Non-pigmented ciliary epithelial cell (primary cell): ENCODE results near the gene NELL2.

ENCODE experiments used
- DNase-seq: peaks from one replicate; pipeline ENCODE4 v3.0.0-alpha.2; 2010; ENCODE audit warnings: low read depth

NELL2 gene

GRCh38 chr12:44618946-44619345 is 257.2 kb downstream of the NELL2 start:
- no peak for DNase-seq

GRCh38 chr12:44616402-44616801 is 259.7 kb downstream of the NELL2 start:
- peak; percentile 1 for DNase-seq

GRCh38 chr12:44611538-44611937 is 264.6 kb downstream of the NELL2 start:
- DNase-seq: no peak

GRCh38 chr12:44603701-44604100 is 272.4 kb downstream of the NELL2 start:
- no peak for DNase-seq

GRCh38 chr12:44592626-44593025 is 283.5 kb downstream of the NELL2 start:
- no peak for DNase-seq

GRCh38 chr12:44589697-44590096 is 286.4 kb downstream of the NELL2 start:
- no peak for DNase-seq

GRCh38 chr12:44588651-44589050 is 287.5 kb downstream of the NELL2 start:
- no peak for DNase-seq

- no peak for DNase-seq
Measured at GRCh38 chr12:44584625-44585024, 291.5 kb downstream of the NELL2 start.

GRCh38 chr12:44582521-44582920 is 293.6 kb downstream of the NELL2 start:
- DNase-seq: no peak

- no peak for DNase-seq
Measured at GRCh38 chr12:44581642-44582242, 294.4 kb downstream of the NELL2 start.

GRCh38 chr12:44574586-44574985 is 301.5 kb downstream of the NELL2 start:
- no peak for DNase-seq

- no peak for DNase-seq
Measured at GRCh38 chr12:44573723-44574122, 302.4 kb downstream of the NELL2 start.

- DNase-seq: no peak
Measured at GRCh38 chr12:44571006-44571550, 305.0 kb downstream of the NELL2 start.

- DNase-seq: no peak
Measured at GRCh38 chr12:44570036-44570583, 306.0 kb downstream of the NELL2 start.

GRCh38 chr12:44565163-44565562 is 311.0 kb downstream of the NELL2 start:
- no peak for DNase-seq

- no peak for DNase-seq
Measured at GRCh38 chr12:44563486-44563885, 312.6 kb downstream of the NELL2 start.

GRCh38 chr12:44558340-44559100 is 317.6 kb downstream of the NELL2 start:
- DNase-seq: no peak

- no peak for DNase-seq
Measured at GRCh38 chr12:44555454-44555853, 320.7 kb downstream of the NELL2 start.

GRCh38 chr12:44551631-44552030 is 324.5 kb downstream of the NELL2 start:
- no peak for DNase-seq

- DNase-seq: no peak
Measured at GRCh38 chr12:44550377-44550776, 325.7 kb downstream of the NELL2 start.

- no peak for DNase-seq
Measured at GRCh38 chr12:44546060-44546459, 330.1 kb downstream of the NELL2 start.

GRCh38 chr12:44544018-44544417 is 332.1 kb downstream of the NELL2 start:
- DNase-seq: no peak

GRCh38 chr12:44542716-44543115 is 333.4 kb downstream of the NELL2 start:
- DNase-seq: no peak
